Measurements from ENCODE around the gene SLC45A1.

Gene SLC45A1

DNA sequence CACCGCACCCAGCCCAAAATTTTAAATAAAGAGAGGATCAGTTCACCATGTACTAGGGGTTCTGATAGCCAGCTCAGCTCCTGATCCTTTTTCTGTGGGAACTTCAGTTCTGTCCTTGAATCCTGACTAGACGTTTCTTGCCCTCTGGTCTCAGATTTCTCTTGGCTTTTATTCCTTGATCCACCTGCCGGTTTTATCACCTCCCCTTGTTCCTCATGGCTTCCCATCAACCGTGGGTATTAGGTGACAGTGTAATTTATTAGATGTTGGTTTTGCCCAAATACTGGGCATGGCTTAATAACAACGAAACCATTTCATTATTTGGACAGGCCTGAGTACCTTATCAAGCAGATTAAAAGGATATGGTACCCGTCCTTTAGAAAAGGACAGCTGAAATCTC is 22.5 kb downstream of the SLC45A1 start:
- H3K27me3 Mint-ChIP-seq (ENCODE audit: low read depth, poor library complexity): peaks cover 12% of the 10 kb centered on the region
- peaks cover 5% of the 10 kb centered on the region for H3K36me3 Mint-ChIP-seq (ENCODE audit: low read depth)
- H3K4me3 Mint-ChIP-seq: no peak overlapping the region
- H3K27ac Mint-ChIP-seq: no peak overlapping the region
- peaks cover 32% of the 10 kb centered on the region for H3K9me3 Mint-ChIP-seq
- no peak for DNase-seq
- H3K4me1 Mint-ChIP-seq: peaks cover 35% of the 10 kb centered on the region
- TF ChIP-seq, protein P1, sequence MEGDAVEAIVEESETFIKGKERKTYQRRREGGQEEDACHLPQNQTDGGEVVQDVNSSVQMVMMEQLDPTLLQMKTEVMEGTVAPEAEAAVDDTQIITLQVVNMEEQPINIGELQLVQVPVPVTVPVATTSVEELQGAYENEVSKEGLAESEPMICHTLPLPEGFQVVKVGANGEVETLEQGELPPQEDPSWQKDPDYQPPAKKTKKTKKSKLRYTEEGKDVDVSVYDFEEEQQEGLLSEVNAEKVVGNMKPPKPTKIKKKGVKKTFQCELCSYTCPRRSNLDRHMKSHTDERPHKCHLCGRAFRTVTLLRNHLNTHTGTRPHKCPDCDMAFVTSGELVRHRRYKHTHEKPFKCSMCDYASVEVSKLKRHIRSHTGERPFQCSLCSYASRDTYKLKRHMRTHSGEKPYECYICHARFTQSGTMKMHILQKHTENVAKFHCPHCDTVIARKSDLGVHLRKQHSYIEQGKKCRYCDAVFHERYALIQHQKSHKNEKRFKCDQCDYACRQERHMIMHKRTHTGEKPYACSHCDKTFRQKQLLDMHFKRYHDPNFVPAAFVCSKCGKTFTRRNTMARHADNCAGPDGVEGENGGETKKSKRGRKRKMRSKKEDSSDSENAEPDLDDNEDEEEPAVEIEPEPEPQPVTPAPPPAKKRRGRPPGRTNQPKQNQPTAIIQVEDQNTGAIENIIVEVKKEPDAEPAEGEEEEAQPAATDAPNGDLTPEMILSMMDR (IDR thresholded peaks at IDR 0.05): no peak

DNA sequence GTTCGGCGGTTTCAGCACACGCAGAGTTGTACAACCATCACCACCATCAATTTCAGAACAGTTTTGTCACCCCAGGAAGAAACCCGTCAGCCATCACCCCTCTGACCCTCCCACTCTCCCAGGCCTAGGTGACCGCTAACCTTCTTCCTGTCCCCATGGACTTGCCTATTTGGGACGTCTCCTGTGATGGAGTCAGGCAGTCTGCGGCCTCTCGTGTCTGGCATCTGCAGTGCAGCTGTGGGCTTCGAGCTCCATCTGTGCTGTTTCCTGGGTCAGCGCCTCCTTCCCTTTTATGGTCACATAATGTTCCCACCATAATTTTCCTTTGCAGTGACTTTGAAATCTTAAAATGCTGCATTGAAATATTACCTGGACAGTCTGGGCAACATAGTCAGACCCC is 24.4 kb downstream of the SLC45A1 start:
- no peak for DNase-seq
- TF ChIP-seq, protein P1 (IDR thresholded peaks at IDR 0.05): no peak
- Mint-ChIP-seq H3K27me3 (ENCODE audit: low read depth, poor library complexity) (peaks cover 15% of the 10 kb centered on the region), H3K4me3 (no peak overlapping the region), H3K27ac (no peak overlapping the region), H3K9me3 (peaks cover 20% of the 10 kb centered on the region), H3K36me3 (ENCODE audit: low read depth) (no peaks in the 10 kb centered on the region), H3K4me1 (peaks cover 52% of the 10 kb centered on the region)

DNA sequence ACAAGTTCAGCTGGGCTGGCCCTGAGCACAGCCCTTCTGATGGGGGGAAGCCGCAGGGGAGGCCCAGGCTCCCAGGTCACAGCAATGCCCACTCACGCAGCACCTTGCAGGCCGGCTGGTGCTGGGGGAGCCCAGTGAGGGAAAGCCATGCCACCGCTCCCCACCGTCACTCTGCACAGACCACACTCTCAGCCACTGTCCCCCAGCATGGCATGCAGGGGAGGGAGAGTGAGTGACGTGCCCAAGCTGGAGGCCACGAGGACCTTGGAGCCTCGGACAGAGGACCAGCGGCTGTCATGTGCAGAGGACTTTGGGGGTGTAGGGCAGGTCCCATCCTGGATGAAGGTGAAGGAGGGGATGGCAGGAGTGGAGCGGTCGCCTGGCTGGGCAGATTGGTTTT is 25.1 kb downstream of the SLC45A1 start:
- Mint-ChIP-seq H3K4me1 (peaks cover 59% of the 10 kb centered on the region), H3K9me3 (peaks cover 17% of the 10 kb centered on the region), H3K4me3 (no peak overlapping the region), H3K27me3 (ENCODE audit: low read depth, poor library complexity) (peaks cover 17% of the 10 kb centered on the region), H3K36me3 (ENCODE audit: low read depth) (no peaks in the 10 kb centered on the region), H3K27ac (no peak overlapping the region)
- no peak for DNase-seq
- TF ChIP-seq, protein P1 (IDR thresholded peaks at IDR 0.05): no peak

DNA sequence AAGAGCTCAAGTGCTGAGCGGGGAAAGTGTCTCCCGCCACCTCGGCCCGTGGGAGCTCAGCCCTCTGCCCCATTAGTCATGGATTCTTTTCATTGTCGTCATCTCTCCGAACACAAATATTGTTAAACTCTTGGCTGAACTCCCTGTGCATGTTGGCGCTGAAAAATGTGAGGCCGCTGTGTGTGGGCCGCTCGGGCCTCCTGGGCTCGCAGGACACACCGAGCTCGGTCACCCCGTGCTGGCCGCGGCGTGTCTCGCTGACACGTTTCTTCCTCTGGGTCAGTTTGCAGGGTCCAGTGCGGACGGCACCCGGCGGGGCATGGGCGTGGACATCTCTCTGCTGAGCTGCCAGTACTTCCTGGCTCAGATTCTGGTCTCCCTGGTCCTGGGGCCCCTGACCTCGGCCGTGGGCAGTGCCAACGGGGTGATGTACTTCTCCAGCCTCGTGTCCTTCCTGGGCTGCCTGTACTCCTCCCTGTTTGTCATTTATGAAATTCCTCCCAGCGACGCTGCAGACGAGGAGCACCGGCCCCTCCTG is 25.6 kb downstream of the SLC45A1 start:
- Mint-ChIP-seq H3K4me1 (peaks cover 64% of the 10 kb centered on the region), H3K36me3 (ENCODE audit: low read depth) (no peaks in the 10 kb centered on the region), H3K4me3 (no peak overlapping the region), H3K27ac (no peak overlapping the region), H3K9me3 (peaks cover 17% of the 10 kb centered on the region), H3K27me3 (ENCODE audit: low read depth, poor library complexity) (peaks cover 17% of the 10 kb centered on the region)
- DNase-seq: no peak
- TF ChIP-seq, protein P1 (IDR thresholded peaks at IDR 0.05): no peak

DNA sequence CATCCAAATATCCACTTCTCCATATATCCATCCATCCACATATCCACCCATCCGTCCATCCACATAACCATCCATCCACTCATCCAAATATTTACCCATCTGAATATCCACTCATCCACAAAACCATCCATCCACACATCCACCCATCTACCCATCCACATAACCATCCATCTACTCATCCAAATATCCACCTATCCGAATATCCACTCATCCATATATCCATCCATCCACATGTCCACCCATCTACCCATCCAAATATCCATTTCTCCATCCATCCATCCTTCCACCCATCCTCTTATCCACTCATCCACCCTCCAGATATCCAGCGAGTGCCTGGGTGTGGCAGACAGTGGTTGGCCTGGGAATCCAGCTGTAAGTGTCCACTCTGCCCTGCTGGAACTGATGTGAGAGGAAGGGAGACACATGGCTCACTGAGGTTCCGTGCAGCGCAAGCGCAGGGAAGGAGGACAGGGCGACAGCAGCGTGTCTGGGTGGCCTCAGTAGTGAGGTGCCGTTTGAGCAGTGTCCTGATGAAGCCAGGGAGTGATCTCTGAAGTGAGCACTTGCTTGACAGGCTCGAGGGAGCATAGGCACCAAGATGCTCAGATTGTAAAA is 27.1 kb downstream of the SLC45A1 start:
- Mint-ChIP-seq H3K4me1 (peaks cover 71% of the 10 kb centered on the region), H3K36me3 (ENCODE audit: low read depth) (no peaks in the 10 kb centered on the region), H3K27ac (no peak overlapping the region), H3K9me3 (peaks cover 11% of the 10 kb centered on the region), H3K4me3 (no peak overlapping the region), H3K27me3 (ENCODE audit: low read depth, poor library complexity) (peaks cover 16% of the 10 kb centered on the region)
- TF ChIP-seq, protein P1 (IDR thresholded peaks at IDR 0.05): no peak
- no peak for DNase-seq

Data from nephron progenitor cell (in vitro differentiated cells).